HFFc6 (cell line): ENCODE measurements around the gene DRAP1. TPM values are rescaled to one million over a fixed set of nuclear protein-coding genes. Genes with fewer than 3 reads are reported as not detected.

Source experiments
- DNase-seq: peaks from one replicate; pipeline ENCODE4 v3.0.0-alpha.2; 2018
- H3K27ac Mint-ChIP-seq: 2 replicates; pipeline ENCODE4 v1.8.0; 2020; ENCODE audit warnings: mild to moderate bottlenecking, mixed read lengths
- H3K27me3 Mint-ChIP-seq: 2 replicates; pipeline ENCODE4 v1.8.0; 2021; ENCODE audit warnings: mild to moderate bottlenecking, moderate library complexity, mixed read lengths; ENCODE audit not compliant: insufficient read depth
- H3K36me3 Mint-ChIP-seq: 2 replicates; pipeline ENCODE4 v1.8.0; 2021; ENCODE audit warnings: low read depth, mixed read lengths
- H3K4me1 Mint-ChIP-seq: 2 replicates; pipeline ENCODE4 v1.8.0; 2020; ENCODE audit warnings: low read depth, mixed read lengths
- H3K4me3 Mint-ChIP-seq: 2 replicates; pipeline ENCODE4 v1.8.0; 2020; ENCODE audit warnings: mild to moderate bottlenecking, moderate library complexity, mixed read lengths
- H3K9me3 Mint-ChIP-seq: 2 replicates; pipeline ENCODE4 v1.8.0; 2020; ENCODE audit warnings: mild to moderate bottlenecking, mixed read lengths
- CTCF ChIP-seq: fragments of 200-600 bp; sonication (generic); IDR thresholded peaks from 2 replicates; pipeline ENCODE4 v1.5.0; 2021; ENCODE audit warnings: antibody characterized with exemption, mild to moderate bottlenecking
- total RNA-seq, 6 experiments: library from RNA; stranded (reverse); fragmentation: NEBNext Ultra II Directional; extraction: Animal tissue kit (Norgen Biotek cat#: 25700); gene quantifications; 2 replicates in 1 of 6; 3 replicates in 5 of 6; pipeline ENCODE4 v1.2.3, GENCODE V29; 2021

Gene DRAP1
- total RNA-seq, 6 experiments from 2014 or later, result 362 to 687 (median 615) TPM

- TF ChIP-seq CTCF, result no peak
- Mint-ChIP-seq H3K36me3 (peaks cover 28% of the 10 kb centered on the region), H3K27me3 (peaks cover 2% of the 10 kb centered on the region; the same call in 1 of the 2 replicates), H3K27ac (peak overlapping the region; percentile 99), H3K4me1 (peaks cover 57% of the 10 kb centered on the region), H3K4me3 (peak overlapping the region; percentile 94), H3K9me3 (no peaks in the 10 kb centered on the region)
- DNase-seq, result no peak
Measured at GRCh38 chr11:65916391-65916790, 2.8 kb upstream of the DRAP1 start.

DNA sequence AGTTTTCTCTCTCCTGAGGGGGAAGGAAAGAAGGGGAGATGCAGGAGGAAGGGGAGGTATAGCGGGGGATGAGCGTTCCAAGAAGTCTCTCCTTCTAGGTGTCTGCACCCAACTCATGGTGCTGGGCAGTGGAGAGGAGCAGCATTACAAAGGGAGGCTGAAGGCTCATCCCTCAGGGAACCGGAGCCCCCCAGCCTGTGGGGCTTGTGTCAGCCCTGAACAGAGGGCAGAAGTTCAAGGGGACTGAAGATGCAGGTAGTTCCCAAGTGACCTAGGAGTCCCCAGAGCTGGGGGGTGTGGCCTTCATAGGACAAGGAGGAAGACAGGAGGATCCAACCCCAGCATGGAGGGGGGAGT lies 2.2 kb upstream of the DRAP1 start:
- H3K27me3 Mint-ChIP-seq, result peaks cover 2% of the 10 kb centered on the region; the same call in 1 of the 2 replicates
- TF ChIP-seq CTCF, result no peak
- DNase-seq, result no peak
- peaks cover 53% of the 10 kb centered on the region for H3K4me1 Mint-ChIP-seq
- peak overlapping the region; percentile 94 for H3K4me3 Mint-ChIP-seq
- peaks cover 30% of the 10 kb centered on the region for H3K36me3 Mint-ChIP-seq
- H3K27ac Mint-ChIP-seq, result peak overlapping the region; percentile 99
- no peaks in the 10 kb centered on the region for H3K9me3 Mint-ChIP-seq

DNA sequence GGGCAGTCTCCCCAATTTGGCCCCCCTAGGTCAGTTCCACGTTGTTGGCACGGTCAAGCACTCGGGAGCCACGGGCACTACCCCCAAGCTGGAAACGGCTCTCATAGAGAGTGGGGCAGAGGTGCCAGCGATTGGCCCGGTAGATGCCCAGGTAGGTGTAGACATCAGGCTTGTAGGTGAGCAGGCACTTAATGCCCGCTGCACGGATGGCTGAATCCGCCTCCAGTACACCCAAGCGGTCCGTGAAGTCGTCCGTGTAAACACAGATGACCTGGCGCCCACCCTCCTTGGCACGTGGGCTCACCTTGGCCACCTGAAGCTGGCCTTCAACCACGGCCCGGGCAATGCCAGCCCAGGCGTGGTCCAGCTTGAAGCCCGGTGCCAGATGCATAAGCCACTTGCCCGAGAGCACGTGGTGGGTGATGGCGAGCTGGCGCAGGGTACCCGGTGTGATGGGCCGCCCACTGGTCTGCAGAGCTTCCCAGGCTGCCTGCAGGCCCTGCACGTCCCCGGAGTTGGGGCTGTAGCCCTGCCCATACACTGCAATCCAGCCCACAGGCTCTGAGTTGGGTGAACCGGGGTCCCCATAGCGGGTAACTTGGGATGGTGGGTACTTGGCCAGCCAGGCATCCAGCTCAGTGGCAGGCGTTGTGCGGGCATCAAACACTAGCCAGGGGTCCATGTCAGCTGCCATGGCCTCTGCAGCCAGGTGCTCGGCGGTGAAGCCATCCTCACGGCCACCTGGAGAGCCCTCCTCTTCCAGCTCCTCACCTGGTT lies 1.6 kb upstream of the DRAP1 start:
- DNase-seq, result no peak
- H3K27ac Mint-ChIP-seq, result peak overlapping the region; percentile 99
- peaks cover 53% of the 10 kb centered on the region for H3K4me1 Mint-ChIP-seq

DNA sequence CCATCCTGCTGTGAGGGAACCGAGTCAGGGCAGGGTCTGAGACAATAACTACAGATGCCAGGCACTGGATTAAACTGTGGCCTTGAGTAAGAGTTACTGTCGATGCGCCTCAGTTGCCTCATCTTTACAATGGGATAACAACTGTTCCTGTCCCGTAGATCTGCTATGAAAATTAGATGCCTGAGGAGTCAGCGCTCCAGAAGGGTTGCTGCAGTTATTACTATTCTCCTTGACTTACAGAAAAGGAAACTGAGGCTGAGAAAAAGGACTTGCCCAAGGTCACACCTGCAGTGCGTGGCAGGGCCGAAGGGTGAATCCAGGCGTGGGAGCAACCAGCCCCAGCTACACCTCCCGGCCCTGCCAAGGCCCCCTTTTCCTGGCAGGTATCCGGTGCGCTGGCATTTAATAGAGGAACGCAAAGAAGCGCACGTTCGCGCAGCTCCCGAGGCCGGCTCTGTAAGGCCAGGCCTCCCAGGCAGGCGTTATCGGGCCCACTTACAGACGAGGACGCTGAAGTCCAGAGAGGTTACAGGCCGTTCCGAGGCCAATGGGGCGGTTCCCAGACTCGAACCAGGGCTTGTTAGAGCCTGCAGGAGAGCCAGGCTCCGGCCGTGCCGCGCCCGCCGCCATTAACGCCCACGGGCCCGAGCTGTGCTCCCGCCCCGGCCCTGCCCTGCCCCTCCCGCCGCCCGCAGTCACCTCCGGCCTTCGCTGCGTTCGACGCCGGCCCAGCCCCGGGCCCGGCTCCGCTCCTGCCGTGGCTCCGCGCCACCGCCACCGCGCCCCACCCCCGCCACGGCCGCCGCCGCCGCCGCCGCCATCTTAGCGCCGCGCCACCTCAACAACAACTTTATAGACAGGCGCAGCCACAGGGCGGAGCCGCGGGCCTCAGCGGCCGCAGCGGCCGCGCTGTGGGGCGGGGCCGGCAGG lies 750 bp upstream of the DRAP1 start, which contains the start of gene C11orf68:
TSS of gene C11orf68 (minus strand) at position 852 of the 930 bp plus-strand sequence. CDS start at position 821, 31 bp downstream.
- no peak for DNase-seq
- peaks cover 44% of the 10 kb centered on the region for H3K36me3 Mint-ChIP-seq
- H3K27ac Mint-ChIP-seq, result peak within 1 kb of the TSS; percentile 88
- no peaks in the 10 kb centered on the region for H3K9me3 Mint-ChIP-seq
- no peak for TF ChIP-seq CTCF
- H3K27me3 Mint-ChIP-seq, result peaks cover 4% of the 10 kb centered on the region
- peak within 1 kb of the TSS; percentile 94 for H3K4me3 Mint-ChIP-seq
- H3K4me1 Mint-ChIP-seq, result peaks cover 48% of the 10 kb centered on the region

More for the DNA sequence above, 1.6 kb upstream of the DRAP1 start:
- peak overlapping the region; percentile 94 for H3K4me3 Mint-ChIP-seq
- H3K27me3 Mint-ChIP-seq, result peaks cover 4% of the 10 kb centered on the region
- H3K9me3 Mint-ChIP-seq, result no peaks in the 10 kb centered on the region
- peaks cover 36% of the 10 kb centered on the region for H3K36me3 Mint-ChIP-seq
- no peak for TF ChIP-seq CTCF

- Mint-ChIP-seq H3K4me3 (peak overlapping the region; percentile 94), H3K9me3 (no peaks in the 10 kb centered on the region), H3K27me3 (peaks cover 4% of the 10 kb centered on the region), H3K4me1 (peaks cover 42% of the 10 kb centered on the region), H3K36me3 (peaks cover 48% of the 10 kb centered on the region), H3K27ac (peak overlapping the region; percentile 81)
- no peak for DNase-seq
- no peak for TF ChIP-seq CTCF
Measured at GRCh38 chr11:65919573-65920371, 546 bp downstream of the DRAP1 start.
